ENCODE data around the gene NUP133.

Gene NUP133

DNA sequence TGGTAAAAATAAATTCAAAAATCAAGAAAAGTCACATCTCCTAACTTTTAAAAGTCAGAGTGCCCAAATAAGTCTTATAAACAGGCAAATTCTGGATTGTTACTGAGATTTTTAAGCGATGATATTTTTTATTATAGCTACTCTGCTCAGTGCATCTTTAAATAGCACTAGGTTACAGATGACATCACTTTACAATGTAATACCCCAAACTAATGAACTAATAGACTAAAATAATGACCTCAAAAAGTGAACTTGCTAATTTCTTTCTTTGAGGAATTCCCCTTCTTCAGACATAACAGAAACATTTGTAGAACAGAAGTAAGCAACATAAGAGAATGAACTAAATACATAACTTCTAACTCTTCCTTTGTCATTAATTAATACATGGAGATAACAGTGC is 41.3 kb downstream of the NUP133 start:
- TF ChIP-seq, protein P1, sequence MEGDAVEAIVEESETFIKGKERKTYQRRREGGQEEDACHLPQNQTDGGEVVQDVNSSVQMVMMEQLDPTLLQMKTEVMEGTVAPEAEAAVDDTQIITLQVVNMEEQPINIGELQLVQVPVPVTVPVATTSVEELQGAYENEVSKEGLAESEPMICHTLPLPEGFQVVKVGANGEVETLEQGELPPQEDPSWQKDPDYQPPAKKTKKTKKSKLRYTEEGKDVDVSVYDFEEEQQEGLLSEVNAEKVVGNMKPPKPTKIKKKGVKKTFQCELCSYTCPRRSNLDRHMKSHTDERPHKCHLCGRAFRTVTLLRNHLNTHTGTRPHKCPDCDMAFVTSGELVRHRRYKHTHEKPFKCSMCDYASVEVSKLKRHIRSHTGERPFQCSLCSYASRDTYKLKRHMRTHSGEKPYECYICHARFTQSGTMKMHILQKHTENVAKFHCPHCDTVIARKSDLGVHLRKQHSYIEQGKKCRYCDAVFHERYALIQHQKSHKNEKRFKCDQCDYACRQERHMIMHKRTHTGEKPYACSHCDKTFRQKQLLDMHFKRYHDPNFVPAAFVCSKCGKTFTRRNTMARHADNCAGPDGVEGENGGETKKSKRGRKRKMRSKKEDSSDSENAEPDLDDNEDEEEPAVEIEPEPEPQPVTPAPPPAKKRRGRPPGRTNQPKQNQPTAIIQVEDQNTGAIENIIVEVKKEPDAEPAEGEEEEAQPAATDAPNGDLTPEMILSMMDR (IDR thresholded peaks at IDR 0.05; ENCODE audit: insufficient read depth, missing control alignments) = no peak
- no peak for DNase-seq (ENCODE audit: insufficient read length, low spot score)
- no peak for FAIRE-seq

DNA sequence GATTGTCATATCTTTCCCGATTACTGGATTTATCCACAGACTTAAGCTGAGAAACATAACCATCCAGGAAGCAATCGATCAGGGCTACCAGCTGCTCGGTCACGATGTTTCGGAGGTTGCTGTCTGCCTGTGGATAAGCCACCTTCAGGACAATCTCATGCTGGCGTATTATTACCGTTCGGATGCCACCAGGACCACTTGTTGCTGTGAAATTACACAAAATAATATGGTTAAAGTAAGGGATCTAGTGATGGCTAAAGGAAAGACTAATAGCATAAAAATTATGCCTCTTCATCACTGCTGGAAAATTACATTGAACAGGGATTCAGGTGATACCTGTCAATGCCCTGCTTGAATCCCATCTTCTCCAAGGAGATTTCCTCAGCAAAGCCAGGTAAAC is 43.5 kb downstream of the NUP133 start:
- peak; percentile 94 for FAIRE-seq
- TF ChIP-seq, protein P1 (IDR thresholded peaks at IDR 0.05; ENCODE audit: insufficient read depth, missing control alignments) = no peak
- DNase-seq (ENCODE audit: insufficient read length, low spot score) = no peak

DNA sequence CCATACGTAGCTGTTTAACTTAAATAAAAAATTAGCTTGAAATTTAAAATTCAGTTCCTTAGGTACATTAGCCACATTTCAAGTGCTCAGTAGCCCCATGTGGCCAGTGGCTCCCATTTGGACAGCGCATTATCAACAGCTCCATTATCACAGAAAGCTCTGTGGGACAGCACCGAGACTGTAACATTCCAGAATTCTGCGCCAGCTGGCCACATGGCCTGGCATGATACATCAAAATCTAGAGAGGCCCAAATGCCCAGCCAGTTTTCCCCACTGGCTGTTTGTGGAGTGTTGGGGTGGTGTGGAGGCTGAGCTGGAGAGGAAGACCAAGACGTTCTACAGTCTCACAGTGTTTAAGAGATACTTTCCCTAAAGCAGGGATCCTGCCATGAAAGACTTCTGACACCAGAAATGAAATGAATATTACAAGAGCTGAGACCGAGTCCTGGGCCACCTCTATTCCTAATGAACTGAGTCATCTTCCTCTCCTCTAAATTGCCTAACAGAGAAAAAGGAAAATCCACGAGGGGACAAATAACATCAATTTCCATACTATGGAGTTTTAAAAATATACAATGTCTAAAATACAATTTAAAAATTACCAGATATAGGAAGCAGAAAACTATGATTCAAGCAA is 47.0 kb downstream of the NUP133 start:
- TF ChIP-seq, protein P1 (IDR thresholded peaks at IDR 0.05; ENCODE audit: insufficient read depth, missing control alignments) = no peak
- DNase-seq (ENCODE audit: insufficient read length, low spot score) (no peak), FAIRE-seq (no peak)

DNA sequence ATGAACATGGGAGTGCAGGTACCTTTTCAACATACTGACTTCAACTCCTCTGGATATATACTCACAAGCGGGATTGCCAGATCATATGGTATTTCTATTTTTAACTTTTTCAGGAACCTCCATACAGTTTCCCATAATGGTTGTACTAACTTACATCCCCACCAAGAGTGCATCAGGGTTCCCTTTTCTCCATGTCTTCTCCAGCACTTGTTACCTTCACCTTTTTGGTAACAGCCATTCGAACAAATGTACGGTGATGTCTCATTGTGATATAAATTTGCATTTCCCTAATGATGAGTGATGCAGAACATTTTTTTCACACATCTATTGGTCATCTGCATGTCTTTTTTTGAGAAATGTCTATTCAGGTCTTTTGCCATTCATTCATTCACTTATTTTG is 48.3 kb downstream of the NUP133 start:
- TF ChIP-seq, protein P1 (IDR thresholded peaks at IDR 0.05; ENCODE audit: insufficient read depth, missing control alignments) = no peak
- FAIRE-seq = peak; percentile 88
- no peak for DNase-seq (ENCODE audit: insufficient read length, low spot score)

DNA sequence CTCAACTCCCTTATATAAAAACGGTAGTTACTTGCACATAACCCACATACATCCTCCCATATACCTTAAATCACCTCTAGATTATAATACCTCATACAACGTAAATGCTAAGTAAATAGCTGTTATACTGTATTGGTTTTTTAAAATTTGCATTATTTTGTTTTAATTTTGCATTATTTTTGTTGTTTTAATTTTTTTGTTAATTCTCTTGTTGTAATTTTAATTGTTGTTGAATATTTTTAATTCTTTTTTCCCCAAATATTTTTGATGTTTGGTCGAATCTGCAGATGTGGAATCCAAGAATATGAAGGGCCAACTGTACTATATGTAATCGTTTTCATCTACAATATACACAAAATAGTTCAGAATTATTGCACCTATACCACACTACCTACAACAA is 50.7 kb downstream of the NUP133 start:
- no peak for FAIRE-seq
- no peak for DNase-seq (ENCODE audit: insufficient read length, low spot score)
- TF ChIP-seq, protein P1 (IDR thresholded peaks at IDR 0.05; ENCODE audit: insufficient read depth, missing control alignments) = no peak

DNA sequence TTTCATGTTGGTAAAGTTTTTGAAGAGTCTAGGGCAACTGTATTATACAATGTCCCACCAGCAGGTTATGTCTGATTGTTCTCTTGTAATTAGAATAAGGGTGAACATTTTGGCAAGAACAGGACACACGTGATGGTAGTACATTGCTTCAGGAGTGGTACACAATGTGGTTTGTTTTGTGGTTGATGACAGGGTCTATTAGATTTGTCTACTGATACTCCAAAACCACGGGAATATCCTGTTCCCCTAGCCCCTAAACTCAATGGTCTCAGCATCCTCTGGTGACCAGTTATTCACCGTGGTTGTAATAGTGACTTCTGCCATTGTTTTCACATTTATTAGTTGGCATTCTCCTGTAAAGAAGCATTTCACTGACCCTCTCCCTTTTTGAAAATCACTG is 52.1 kb downstream of the NUP133 start:
- TF ChIP-seq, protein P1 (IDR thresholded peaks at IDR 0.05; ENCODE audit: insufficient read depth, missing control alignments) = no peak
- DNase-seq (ENCODE audit: insufficient read length, low spot score) = no peak
- no peak for FAIRE-seq

DNA sequence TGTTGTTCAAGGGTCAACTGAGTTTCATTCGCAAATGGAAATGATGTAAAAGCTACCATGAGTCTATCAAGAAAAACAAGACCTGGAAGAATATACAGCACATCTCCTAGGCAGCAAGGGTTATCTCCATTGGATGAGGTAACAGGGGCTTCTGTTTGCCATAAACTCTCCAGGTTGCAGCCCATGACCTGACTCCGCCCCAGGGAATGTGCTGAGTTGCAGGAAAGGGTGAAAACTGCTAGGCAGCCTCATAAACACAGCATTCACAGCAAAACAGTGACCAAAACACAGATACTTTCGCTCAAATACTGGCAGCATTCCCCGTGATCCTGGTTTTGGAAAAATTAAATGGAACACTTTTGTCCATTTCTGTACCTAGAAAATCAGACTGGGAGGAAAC is 54.1 kb downstream of the NUP133 start:
- DNase-seq (ENCODE audit: insufficient read length, low spot score) (no peak), FAIRE-seq (peak; percentile 70)
- TF ChIP-seq, protein P1 (IDR thresholded peaks at IDR 0.05; ENCODE audit: insufficient read depth, missing control alignments) = no peak
